Stimulated activated CD4-positive, alpha-beta T cell treated with anti-CD3 and anti-CD28 coated beads, Interleukin-15, amount 100 ng/mL, for 1 hour (primary cell): ENCODE data around the gene JDP2.

Experiments
- DNase-seq, 2 donors: peaks; one replicate each; pipeline ENCODE4 v3.0.0-alpha.2; 2020; ENCODE audit warnings: low read depth in 1 of 2, low spot score in 1 of 2

The JDP2 gene

GRCh38 chr14:75482366-75482765, 54.5 kb downstream of the JDP2 start:
- DNase-seq = no peak

- no peak for DNase-seq
Observed at GRCh38 chr14:75484711-75485429, 57.0 kb downstream of the JDP2 start.

- DNase-seq = no peak
Observed at GRCh38 chr14:75486318-75486717, 58.5 kb downstream of the JDP2 start.

GRCh38 chr14:75487155-75487671, 59.4 kb downstream of the JDP2 start:
- no peak for DNase-seq

- DNase-seq = no peak
Observed at GRCh38 chr14:75489480-75489837, 61.6 kb downstream of the JDP2 start.

GRCh38 chr14:75491376-75491978, 63.7 kb downstream of the JDP2 start:
- no peak for DNase-seq

- DNase-seq = no peak
Observed at GRCh38 chr14:75492832-75493591, 65.2 kb downstream of the JDP2 start.

- DNase-seq = no peak
Observed at GRCh38 chr14:75493592-75494087, 65.8 kb downstream of the JDP2 start.

- DNase-seq = no peak
Observed at GRCh38 chr14:75494896-75495295, 67.1 kb downstream of the JDP2 start.

- no peak for DNase-seq
Observed at GRCh38 chr14:75495399-75495798, 67.6 kb downstream of the JDP2 start.

GRCh38 chr14:75495882-75496281, 68.1 kb downstream of the JDP2 start:
- no peak for DNase-seq

- DNase-seq = no peak
Observed at GRCh38 chr14:75496755-75497154, 68.9 kb downstream of the JDP2 start.

- no peak for DNase-seq
Observed at GRCh38 chr14:75497191-75497590, 69.4 kb downstream of the JDP2 start.

GRCh38 chr14:75497701-75498100, 69.9 kb downstream of the JDP2 start:
- no peak for DNase-seq

- DNase-seq = no peak
Observed at GRCh38 chr14:75499084-75499875, 71.5 kb downstream of the JDP2 start.

- DNase-seq = no peak
Observed at GRCh38 chr14:75501080-75501479, 73.3 kb downstream of the JDP2 start.

- no peak for DNase-seq
Observed at GRCh38 chr14:75504411-75504810, 76.6 kb downstream of the JDP2 start.

GRCh38 chr14:75506930-75507329, 79.1 kb downstream of the JDP2 start:
- DNase-seq = no peak

- DNase-seq = no peak
Observed at GRCh38 chr14:75510547-75510946, 82.7 kb downstream of the JDP2 start.

- DNase-seq = no peak
Observed at GRCh38 chr14:75511201-75511600, 83.4 kb downstream of the JDP2 start.
